Stimulated activated CD4-positive, alpha-beta T cell treated with anti-CD3 and anti-CD28 coated beads, TNF-alpha, amount 100 ng/mL, for 1 hour (primary cell): ENCODE results near the gene FBXL7.

Experiments
- DNase-seq, 3 donors: peaks; one replicate each; pipeline ENCODE4 v3.0.0-alpha.2; 2020; ENCODE audit warnings: low read depth in 3 of 3, low spot score in 1 of 3

FBXL7 gene

GRCh38 chr5:15704397-15704947 is 204.5 kb downstream of the FBXL7 start:
- no peak for DNase-seq

GRCh38 chr5:15707631-15708030 is 207.7 kb downstream of the FBXL7 start:
- DNase-seq, result no peak

- DNase-seq, result no peak
Observed at GRCh38 chr5:15711892-15712291, 211.9 kb downstream of the FBXL7 start.

GRCh38 chr5:15715535-15715934 is 215.6 kb downstream of the FBXL7 start:
- DNase-seq, result no peak

- no peak for DNase-seq
Observed at GRCh38 chr5:15715967-15716366, 216.0 kb downstream of the FBXL7 start.

- no peak for DNase-seq
Observed at GRCh38 chr5:15717001-15717400, 217.0 kb downstream of the FBXL7 start.

GRCh38 chr5:15718421-15719179 is 218.6 kb downstream of the FBXL7 start:
- no peak for DNase-seq

- DNase-seq, result no peak
Observed at GRCh38 chr5:15719784-15720183, 219.8 kb downstream of the FBXL7 start.

GRCh38 chr5:15720515-15720914 is 220.5 kb downstream of the FBXL7 start:
- DNase-seq, result no peak

GRCh38 chr5:15722305-15722704 is 222.3 kb downstream of the FBXL7 start:
- no peak for DNase-seq

GRCh38 chr5:15727375-15727774 is 227.4 kb downstream of the FBXL7 start:
- no peak for DNase-seq

- DNase-seq, result no peak
Observed at GRCh38 chr5:15728811-15729210, 228.8 kb downstream of the FBXL7 start.

GRCh38 chr5:15731699-15732098 is 231.7 kb downstream of the FBXL7 start:
- no peak for DNase-seq

- no peak for DNase-seq
Observed at GRCh38 chr5:15734058-15734457, 234.1 kb downstream of the FBXL7 start.

GRCh38 chr5:15737036-15737821 is 237.2 kb downstream of the FBXL7 start:
- no peak for DNase-seq

- no peak for DNase-seq
Observed at GRCh38 chr5:15737871-15738664, 238.1 kb downstream of the FBXL7 start.

GRCh38 chr5:15740383-15740782 is 240.4 kb downstream of the FBXL7 start:
- DNase-seq, result no peak

- no peak for DNase-seq
Observed at GRCh38 chr5:15741591-15741990, 241.6 kb downstream of the FBXL7 start.

GRCh38 chr5:15746833-15747232 is 246.9 kb downstream of the FBXL7 start:
- DNase-seq, result no peak

- DNase-seq, result no peak
Observed at GRCh38 chr5:15748266-15748665, 248.3 kb downstream of the FBXL7 start.

- no peak for DNase-seq
Observed at GRCh38 chr5:15752663-15753285, 252.8 kb downstream of the FBXL7 start.
